Karpas-422 (cell line): ENCODE results near the gene TBCC. TPM values are rescaled to one million over a fixed set of nuclear protein-coding genes. Genes with fewer than 3 reads are reported as not detected.
A peak's percentile ranks its signal among the peaks of the same experiment; 100 is the strongest.
"Not testable (repeated sequence)": the region's sequence is repeated elsewhere in the genome, so short reads cannot be mapped to it uniquely, and the experiment has no call there.

Experiments
- DNase-seq: peaks from one replicate; pipeline ENCODE4 v3.0.0-alpha.2; 2015
- H2AFZ ChIP-seq: fragments of 200-600 bp; sonication (generic); 2 replicates; pipeline ENCODE4 v1.6.1; 2014; ENCODE audit warnings: antibody characterized with exemption, low read length, mixed read lengths
- H3K27ac ChIP-seq: fragments of 200-600 bp; sonication (generic); 2 replicates; pipeline ENCODE4 v1.5.1; 2014; ENCODE audit warnings: mild to moderate bottlenecking, low read length, moderate library complexity
- H3K27me3 ChIP-seq: fragments of 200-600 bp; sonication (generic); 2 replicates; pipeline ENCODE4 v1.6.1; 2014; ENCODE audit warnings: low read length, mixed read lengths
- H3K36me3 ChIP-seq: fragments of 200-600 bp; sonication (generic); 2 replicates; pipeline ENCODE4 v1.6.1; 2014; ENCODE audit warnings: low read length, mixed read lengths; ENCODE audit not compliant: insufficient read depth
- H3K4me1 ChIP-seq: fragments of 200-600 bp; sonication (generic); 2 replicates; pipeline ENCODE4 v1.6.1; 2014; ENCODE audit warnings: mild to moderate bottlenecking, low read length, mixed read lengths
- H3K4me2 ChIP-seq: fragments of 200-600 bp; sonication (generic); 2 replicates; pipeline ENCODE4 v1.6.1; 2014; ENCODE audit warnings: low read length, low read depth, mild to moderate bottlenecking; ENCODE audit not compliant: poor library complexity, severe bottlenecking
- H3K4me3 ChIP-seq: fragments of 200-600 bp; sonication (generic); 2 replicates; pipeline ENCODE4 v1.5.1; 2014; ENCODE audit warnings: mild to moderate bottlenecking, antibody characterized with exemption, low read length, mixed read lengths
- H3K79me2 ChIP-seq: fragments of 200-600 bp; sonication (generic); 2 replicates; pipeline ENCODE4 v1.6.1; 2014; ENCODE audit warnings: mild to moderate bottlenecking, low read length, mixed read lengths
- H3K9ac ChIP-seq: fragments of 200-600 bp; sonication (generic); 2 replicates; pipeline ENCODE4 v1.6.0; 2014; ENCODE audit warnings: low read length
- H3K9me2 ChIP-seq: fragments of 200-600 bp; sonication (generic), shearing (Covaris generic); replicated peaks from 2 replicates; pipeline ENCODE4 v1.6.0; 2014; ENCODE audit warnings: mild to moderate bottlenecking, low read length, moderate library complexity; ENCODE audit not compliant: insufficient read depth
- H3K9me3 ChIP-seq: fragments of 300-700, 200-600 bp; sonication (generic); 2 replicates; pipeline ENCODE4 v1.6.1; 2014; ENCODE audit warnings: low read length, mixed read lengths
- H4K20me1 ChIP-seq: fragments of 200-600 bp; sonication (generic); 2 replicates; pipeline ENCODE4 v1.6.1; 2014; ENCODE audit warnings: mild to moderate bottlenecking, antibody characterized with exemption, low read length, low read depth; ENCODE audit not compliant: insufficient read depth
- total RNA-seq: library from RNA; depleted of rRNA; stranded (reverse); fragments of >200 nt; shearing (Covaris generic); gene quantifications from 2 replicates; pipeline ENCODE4 v1.2.3, GENCODE V29; 2014; ENCODE audit warnings: low replicate concordance

Gene TBCC
- total RNA-seq, 1 experiment from 2014 or later, result 154 TPM

- H3K9me3 ChIP-seq, H3K27me3 ChIP-seq, H3K36me3 ChIP-seq, H3K9me2 ChIP-seq, H3K27ac ChIP-seq, H4K20me1 ChIP-seq, H3K4me3 ChIP-seq, DNase-seq, H3K79me2 ChIP-seq, H3K9ac ChIP-seq, H3K4me1 ChIP-seq, H2AFZ ChIP-seq, H3K4me2 ChIP-seq: not testable (repeated sequence)
Measured at GRCh38 chr6:42733867-42734481, 11.9 kb downstream of the TBCC start.

GRCh38 chr6:42729731-42730130 is 16.2 kb downstream of the TBCC start:
- Histone ChIP-seq H3K9ac (no peak overlapping the region), H3K36me3 (no peaks in the 10 kb centered on the region), H3K27ac (no peak overlapping the region), H3K4me2 (no peak overlapping the region), H3K27me3 (no peaks in the 10 kb centered on the region), H3K9me2 (no peaks in the 10 kb centered on the region), H4K20me1 (no peaks in the 10 kb centered on the region), H2AFZ (no peak overlapping the region), H3K79me2 (no peaks in the 10 kb centered on the region), H3K4me3 (no peak overlapping the region), H3K9me3 (no peaks in the 10 kb centered on the region), H3K4me1 (peaks cover 17% of the 10 kb centered on the region)
- no peak for DNase-seq

GRCh38 chr6:42727627-42728026 is 18.3 kb downstream of the TBCC start:
- no peaks in the 10 kb centered on the region for H3K9me3 ChIP-seq
- no peak for DNase-seq
- H3K9ac ChIP-seq, result no peak overlapping the region
- no peaks in the 10 kb centered on the region for H3K9me2 ChIP-seq
- no peaks in the 10 kb centered on the region for H4K20me1 ChIP-seq
- no peaks in the 10 kb centered on the region for H3K36me3 ChIP-seq
- no peak overlapping the region for H3K4me2 ChIP-seq
- no peak overlapping the region for H3K27ac ChIP-seq
- H3K4me1 ChIP-seq, result peaks cover 17% of the 10 kb centered on the region
- H3K4me3 ChIP-seq, result no peak overlapping the region
- no peaks in the 10 kb centered on the region for H3K27me3 ChIP-seq
- H3K79me2 ChIP-seq, result no peaks in the 10 kb centered on the region
- H2AFZ ChIP-seq, result no peak overlapping the region

GRCh38 chr6:42727087-42727611 is 18.8 kb downstream of the TBCC start:
- Histone ChIP-seq H3K9me2 (no peaks in the 10 kb centered on the region), H3K27me3 (no peaks in the 10 kb centered on the region), H3K9me3 (no peaks in the 10 kb centered on the region), H3K4me3 (no peak overlapping the region), H4K20me1 (no peaks in the 10 kb centered on the region), H3K4me1 (peaks cover 17% of the 10 kb centered on the region), H3K4me2 (peak overlapping the region; percentile 60), H3K36me3 (no peaks in the 10 kb centered on the region), H2AFZ (peak overlapping the region; percentile 76), H3K9ac (no peak overlapping the region), H3K79me2 (no peaks in the 10 kb centered on the region), H3K27ac (no peak overlapping the region)
- DNase-seq, result no peak

DNA sequence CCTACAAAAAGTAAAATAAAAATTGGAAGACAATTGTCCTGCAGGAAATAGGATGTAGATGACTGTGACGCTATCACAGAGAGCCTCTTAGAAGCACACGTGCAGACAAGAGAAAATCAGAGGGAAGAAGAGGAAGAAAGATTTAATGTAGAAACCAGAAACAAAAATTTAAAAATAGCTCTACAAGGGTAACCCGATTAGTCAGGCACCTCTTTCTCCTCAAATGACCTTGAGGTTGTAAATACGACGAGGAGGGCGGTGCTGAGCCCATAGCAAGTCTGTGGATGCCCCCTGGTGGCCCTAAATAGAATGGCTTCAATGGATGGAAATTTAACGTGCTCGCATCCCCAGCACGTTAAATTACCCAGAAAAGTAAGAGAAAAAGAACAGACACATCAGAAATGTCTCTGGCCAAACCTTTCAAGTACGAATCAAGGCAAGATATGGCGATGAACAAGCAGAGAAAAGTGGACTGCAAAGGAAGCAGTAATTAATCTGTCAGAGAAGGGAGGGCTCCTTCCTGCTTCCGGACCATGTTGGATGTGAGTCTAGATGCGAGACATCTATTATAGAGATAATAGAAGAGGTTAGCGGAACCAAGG is 19.3 kb downstream of the TBCC start:
- H3K27me3 ChIP-seq, result no peaks in the 10 kb centered on the region
- H2AFZ ChIP-seq, result peak overlapping the region; percentile 76
- peak overlapping the region; percentile 22 for H3K4me3 ChIP-seq
- H4K20me1 ChIP-seq, result no peaks in the 10 kb centered on the region
- H3K79me2 ChIP-seq, result no peaks in the 10 kb centered on the region
- H3K36me3 ChIP-seq, result no peaks in the 10 kb centered on the region
- H3K27ac ChIP-seq, result peak overlapping the region; percentile 31; the same call in 1 of the 2 replicates
- no peaks in the 10 kb centered on the region for H3K9me2 ChIP-seq
- H3K9me3 ChIP-seq, result no peaks in the 10 kb centered on the region
- DNase-seq, result peak; percentile 95
- peak overlapping the region; percentile 31 for H3K9ac ChIP-seq
- H3K4me2 ChIP-seq, result peak overlapping the region; percentile 60
- H3K4me1 ChIP-seq, result peaks cover 17% of the 10 kb centered on the region

DNA sequence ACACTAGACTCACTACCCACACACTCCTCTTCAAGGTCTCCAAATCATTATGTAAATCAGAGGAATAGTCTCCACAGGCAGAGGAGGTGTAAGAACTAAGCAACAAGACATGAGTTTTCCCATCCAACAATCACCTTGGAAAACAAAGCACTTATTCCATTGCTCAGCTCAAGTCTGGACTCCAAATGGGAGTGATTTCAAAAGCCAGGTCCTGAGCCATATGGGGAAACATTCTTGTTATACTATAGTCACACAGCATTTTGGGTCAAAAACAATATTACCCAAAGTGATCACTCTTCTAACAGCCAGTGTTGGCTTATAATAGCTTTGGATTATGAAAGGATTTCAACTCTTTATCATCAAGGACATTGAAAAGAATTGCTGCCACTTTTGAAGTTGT is 19.9 kb downstream of the TBCC start:
- Histone ChIP-seq H3K9me3 (no peaks in the 10 kb centered on the region), H3K9me2 (no peaks in the 10 kb centered on the region), H3K27ac (peak overlapping the region; percentile 31; the same call in 1 of the 2 replicates), H3K4me3 (peak overlapping the region; percentile 22), H4K20me1 (no peaks in the 10 kb centered on the region), H3K4me1 (peaks cover 17% of the 10 kb centered on the region), H3K36me3 (no peaks in the 10 kb centered on the region), H3K4me2 (peak overlapping the region; percentile 60), H2AFZ (peak overlapping the region; percentile 76), H3K9ac (peak overlapping the region; percentile 31), H3K79me2 (no peaks in the 10 kb centered on the region), H3K27me3 (no peaks in the 10 kb centered on the region)
- DNase-seq, result no peak

GRCh38 chr6:42724825-42725224 is 21.1 kb downstream of the TBCC start:
- no peak for DNase-seq
- Histone ChIP-seq H3K79me2 (no peaks in the 10 kb centered on the region), H4K20me1 (no peaks in the 10 kb centered on the region), H3K9ac (no peak overlapping the region), H3K4me3 (no peak overlapping the region), H3K4me1 (peaks cover 17% of the 10 kb centered on the region), H3K27me3 (no peaks in the 10 kb centered on the region), H3K36me3 (no peaks in the 10 kb centered on the region), H3K27ac (no peak overlapping the region), H3K4me2 (no peak overlapping the region), H3K9me2 (no peaks in the 10 kb centered on the region), H2AFZ (no peak overlapping the region), H3K9me3 (no peaks in the 10 kb centered on the region)

GRCh38 chr6:42722497-42722896 is 23.4 kb downstream of the TBCC start, which contains the start of gene PRPH2:
TSS of gene PRPH2 (minus strand) at chr6:42722597. CDS start at chr6:42722334, 263 bp downstream.
- Histone ChIP-seq H3K9ac (no peak within 1 kb of the TSS), H2AFZ (no peak within 1 kb of the TSS)
- no peak for DNase-seq

More at GRCh38 chr6:42722497-42722896, 23.4 kb downstream of the TBCC start, which contains the start of gene PRPH2:
- H3K27me3 ChIP-seq, result no peaks in the 10 kb centered on the region
- no peak within 1 kb of the TSS for H3K27ac ChIP-seq
- H3K9me3 ChIP-seq, result no peaks in the 10 kb centered on the region
- H3K9me2 ChIP-seq, result no peaks in the 10 kb centered on the region
- no peaks in the 10 kb centered on the region for H4K20me1 ChIP-seq
- H3K4me1 ChIP-seq, result peaks cover 24% of the 10 kb centered on the region
- no peaks in the 10 kb centered on the region for H3K36me3 ChIP-seq
- no peaks in the 10 kb centered on the region for H3K79me2 ChIP-seq
- no peak within 1 kb of the TSS for H3K4me3 ChIP-seq
- H3K4me2 ChIP-seq, result no peak within 1 kb of the TSS
